ENCODE results near the gene DUOXA1.

GRCh38 chr15:45165536-45165935 is 35.9 kb upstream of the DUOXA1 start:
- TF ChIP-seq RFX5 (IDR thresholded peaks at IDR 0.05; ENCODE audit: low read depth, low read length) (no peak), CTCF (conservative IDR thresholded peaks at IDR 0.05; ENCODE audit: low read depth, low read length) (no peak), POLR2A (IDR thresholded peaks at IDR 0.05; ENCODE audit: low read depth, low read length) (no peak), CEBPB (IDR thresholded peaks at IDR 0.05; ENCODE audit: low read depth, low read length) (no peak)

Measured in IMR-90 (cell line).